Right atrium auricular region (tissue), 2 donors: ENCODE data around the gene PLAC8. TPM values are rescaled to one million over a fixed set of nuclear protein-coding genes. Genes with fewer than 3 reads are reported as not detected.
"Not testable (repeated sequence)": the region's sequence is repeated elsewhere in the genome, so short reads cannot be mapped to it uniquely, and the experiment has no call there.

Experiments
- DNase-seq: peaks from one replicate; pipeline ENCODE4 v3.0.0-alpha.2; 2019; ENCODE audit warnings: low spot score
- H3K27ac ChIP-seq, 2 donors: fragments of 200-600 bp; sonication (generic); 1 replicate in 1 of 2; 2 replicates in 1 of 2; pipeline ENCODE4 v1.5.1; 2016 to 2019
- H3K27me3 ChIP-seq, 2 donors: fragments of 200-600 bp; sonication (generic); one replicate each; pipeline versions ENCODE4 v1.5.1 to v1.6.0; 2017 to 2019
- H3K36me3 ChIP-seq: fragments of 200-600 bp; sonication (generic); one replicate; pipeline ENCODE4 v1.5.1; 2016
- H3K4me1 ChIP-seq, 2 donors: fragments of 200-600 bp; sonication (generic); one replicate each; pipeline versions ENCODE4 v1.5.1 to v1.6.0; 2017 to 2019
- H3K4me3 ChIP-seq, 2 donors: fragments of 200-600 bp; sonication (generic); 1 replicate in 1 of 2; 2 replicates in 1 of 2; pipeline ENCODE4 v1.5.1; 2017 to 2019; ENCODE audit warnings: mild to moderate bottlenecking in 1 of 2, moderate library complexity in 1 of 2
- H3K9me3 ChIP-seq, 2 donors: fragments of 200-600 bp; sonication (generic); one replicate each; pipeline ENCODE4 v1.5.1; 2019
- total RNA-seq, 2 donors: library from RNA; depleted of rRNA; stranded (reverse); fragments of >200 nt; gene quantifications; one replicate each; pipeline ENCODE4 v1.1.0, GENCODE V29; 2016
- TF ChIP-seq, protein P1 (sequence below), 2 donors: fragments of 200-600 bp; sonication (generic); IDR thresholded peaks; one replicate each; pipeline ENCODE4 v1.5.1; 2019; ENCODE audit warnings: antibody characterized with exemption in 2 of 2

The PLAC8 gene
- total RNA-seq, 2 donors from 2014 or later: 0.48 to 2.1 TPM

DNA sequence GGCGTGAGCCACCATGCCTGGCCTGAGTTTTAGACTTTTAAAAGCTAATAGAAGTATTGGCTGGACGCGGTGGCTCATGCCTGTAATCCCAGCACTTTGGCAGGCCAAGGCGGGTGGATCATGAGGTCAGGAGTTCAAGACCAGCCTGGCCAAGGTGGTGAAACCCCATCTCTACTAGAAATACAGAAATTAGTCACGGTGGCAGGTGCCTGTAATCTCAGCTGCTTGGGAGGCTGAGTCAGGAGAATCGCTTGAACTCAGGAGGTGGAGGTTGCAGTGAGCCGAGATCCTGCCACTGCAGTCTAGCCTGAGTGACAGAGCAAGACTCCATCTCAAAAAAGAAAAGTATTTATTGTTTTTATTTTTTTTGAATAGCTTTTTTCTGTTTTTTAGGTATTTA is 39.7 kb downstream of the PLAC8 start:
- not testable (repeated sequence) for H3K4me1 ChIP-seq, H3K4me3 ChIP-seq, DNase-seq, H3K27me3 ChIP-seq, H3K9me3 ChIP-seq, H3K27ac ChIP-seq
- peaks cover 44% of the 10 kb centered on the region for H3K36me3 ChIP-seq
- TF ChIP-seq, protein P1, sequence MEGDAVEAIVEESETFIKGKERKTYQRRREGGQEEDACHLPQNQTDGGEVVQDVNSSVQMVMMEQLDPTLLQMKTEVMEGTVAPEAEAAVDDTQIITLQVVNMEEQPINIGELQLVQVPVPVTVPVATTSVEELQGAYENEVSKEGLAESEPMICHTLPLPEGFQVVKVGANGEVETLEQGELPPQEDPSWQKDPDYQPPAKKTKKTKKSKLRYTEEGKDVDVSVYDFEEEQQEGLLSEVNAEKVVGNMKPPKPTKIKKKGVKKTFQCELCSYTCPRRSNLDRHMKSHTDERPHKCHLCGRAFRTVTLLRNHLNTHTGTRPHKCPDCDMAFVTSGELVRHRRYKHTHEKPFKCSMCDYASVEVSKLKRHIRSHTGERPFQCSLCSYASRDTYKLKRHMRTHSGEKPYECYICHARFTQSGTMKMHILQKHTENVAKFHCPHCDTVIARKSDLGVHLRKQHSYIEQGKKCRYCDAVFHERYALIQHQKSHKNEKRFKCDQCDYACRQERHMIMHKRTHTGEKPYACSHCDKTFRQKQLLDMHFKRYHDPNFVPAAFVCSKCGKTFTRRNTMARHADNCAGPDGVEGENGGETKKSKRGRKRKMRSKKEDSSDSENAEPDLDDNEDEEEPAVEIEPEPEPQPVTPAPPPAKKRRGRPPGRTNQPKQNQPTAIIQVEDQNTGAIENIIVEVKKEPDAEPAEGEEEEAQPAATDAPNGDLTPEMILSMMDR (IDR thresholded peaks at IDR 0.05): peak in 1 of 2 donors; percentile 0

DNA sequence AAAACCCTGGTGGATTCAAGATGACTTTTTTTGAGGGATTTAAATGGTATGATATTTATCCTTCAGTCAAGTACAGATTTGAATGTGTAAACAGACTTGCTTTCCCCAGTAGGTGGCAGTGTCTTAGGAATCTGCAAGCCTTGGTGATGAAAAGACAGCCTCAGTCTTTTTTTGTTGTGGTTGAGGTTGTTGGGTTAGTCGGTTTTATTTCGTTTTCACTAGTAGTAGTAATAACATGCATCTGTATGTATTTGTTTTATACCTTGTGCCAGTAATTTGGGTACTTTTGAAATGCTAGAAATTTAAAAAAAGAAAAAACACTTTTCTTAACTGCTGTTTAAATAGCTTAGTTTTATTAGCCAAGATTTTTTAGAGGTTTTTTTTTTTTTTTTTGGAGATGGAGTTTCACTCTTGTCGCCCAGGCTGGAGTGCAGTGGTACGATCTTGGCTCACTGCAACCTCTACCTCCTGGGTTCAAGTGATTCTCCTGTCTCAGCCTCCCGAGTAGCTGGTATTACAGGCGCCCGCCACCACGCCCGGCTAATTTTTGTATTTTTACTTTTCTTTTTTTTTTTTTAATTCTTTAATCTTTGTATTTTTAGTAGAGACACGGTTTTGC is 40.3 kb downstream of the PLAC8 start:
- Histone ChIP-seq H3K36me3 (peaks cover 50% of the 10 kb centered on the region), H3K27me3 (no peaks in the 10 kb centered on the region), H3K4me3 (no peak overlapping the region), H3K4me1 (no peaks in the 10 kb centered on the region), H3K27ac (no peak overlapping the region), H3K9me3 (no peaks in the 10 kb centered on the region)
- TF ChIP-seq, protein P1 (IDR thresholded peaks at IDR 0.05): peak; percentile 16 to 70
- DNase-seq: no peak

DNA sequence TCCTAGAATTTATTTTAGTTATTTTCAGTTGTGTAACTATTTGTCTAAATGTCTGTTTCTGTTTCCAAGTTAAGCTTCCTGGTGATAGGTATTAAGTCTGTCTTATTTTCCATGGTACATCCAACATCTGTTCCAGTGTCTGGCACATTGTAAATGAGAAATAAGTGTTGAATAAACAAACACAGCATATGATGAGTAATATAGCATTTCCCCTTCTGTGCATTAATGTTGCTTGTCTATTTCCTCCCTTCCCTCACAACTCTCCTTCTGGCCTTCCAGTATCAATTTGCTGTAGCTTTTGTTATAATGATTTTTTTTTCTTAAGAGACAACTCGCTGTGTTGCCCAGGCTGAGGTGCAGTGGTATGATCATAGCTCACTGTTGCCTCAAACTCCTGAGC is 43.4 kb downstream of the PLAC8 start:
- TF ChIP-seq, protein P1 (IDR thresholded peaks at IDR 0.05): no peak
- Histone ChIP-seq H3K27me3 (no peaks in the 10 kb centered on the region), H3K9me3 (no peaks in the 10 kb centered on the region), H3K27ac (no peak overlapping the region), H3K4me3 (no peak overlapping the region), H3K36me3 (peaks cover 68% of the 10 kb centered on the region), H3K4me1 (no peaks in the 10 kb centered on the region)
- DNase-seq: no peak

DNA sequence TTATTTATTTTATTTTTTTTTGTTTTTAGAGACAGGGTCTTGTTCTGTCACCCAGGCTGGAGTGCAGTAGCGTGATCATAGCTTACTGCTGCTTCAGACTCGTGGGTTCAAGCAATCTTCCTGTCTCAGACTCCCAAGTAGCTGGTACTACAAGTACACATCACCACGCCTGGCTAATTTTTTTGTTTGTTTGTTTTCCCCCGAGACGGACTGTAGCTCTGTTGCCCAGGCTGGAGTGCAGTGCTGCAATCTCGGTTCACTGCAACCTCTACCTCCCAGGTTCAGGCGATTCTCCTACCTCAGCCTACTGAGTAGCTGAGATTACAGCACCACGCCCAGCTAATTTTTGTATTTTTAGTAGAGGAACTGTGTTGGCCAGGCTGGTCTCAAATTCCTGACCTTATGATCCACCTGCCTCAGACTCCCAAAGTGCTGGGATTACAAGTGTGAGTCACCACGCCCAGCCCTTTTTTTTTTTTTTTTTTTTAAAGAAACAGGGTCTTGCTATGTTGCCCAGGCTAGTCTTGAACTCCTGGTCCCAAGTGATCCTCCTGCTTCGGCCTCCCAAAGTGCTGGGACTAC is 47.4 kb downstream of the PLAC8 start:
- no peak for DNase-seq
- Histone ChIP-seq H3K27me3 (no peaks in the 10 kb centered on the region), H3K4me1 (no peaks in the 10 kb centered on the region), H3K9me3 (no peaks in the 10 kb centered on the region), H3K36me3 (peaks cover 92% of the 10 kb centered on the region), H3K4me3 (no peak overlapping the region), H3K27ac (no peak overlapping the region)
- TF ChIP-seq, protein P1 (IDR thresholded peaks at IDR 0.05): no peak

DNA sequence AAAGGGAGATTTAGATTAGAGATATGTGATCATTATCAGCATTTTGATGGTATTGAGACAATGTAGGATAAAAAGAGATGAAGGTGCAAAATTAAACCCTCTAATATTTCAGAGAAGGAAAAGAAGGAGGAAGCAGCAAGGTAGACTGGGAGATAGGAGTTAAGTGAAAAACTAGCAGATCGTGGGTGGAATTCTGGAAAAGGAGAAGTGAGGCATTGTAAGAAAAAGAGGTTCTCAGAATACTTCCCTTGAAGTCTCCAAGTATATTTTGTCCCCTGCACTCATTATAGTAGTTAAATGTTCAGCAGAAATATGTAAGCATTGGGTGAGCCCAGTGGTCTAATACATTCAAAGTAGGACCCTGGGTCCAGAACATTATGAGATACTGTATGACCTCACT is 49.3 kb downstream of the PLAC8 start:
- H3K4me1 ChIP-seq: no peaks in the 10 kb centered on the region
- DNase-seq: no peak
- H3K36me3 ChIP-seq: peaks cover 91% of the 10 kb centered on the region
- H3K27ac ChIP-seq: no peak overlapping the region
- H3K4me3 ChIP-seq: no peak overlapping the region
- TF ChIP-seq, protein P1 (IDR thresholded peaks at IDR 0.05): no peak
- H3K9me3 ChIP-seq: no peaks in the 10 kb centered on the region
- no peaks in the 10 kb centered on the region for H3K27me3 ChIP-seq

DNA sequence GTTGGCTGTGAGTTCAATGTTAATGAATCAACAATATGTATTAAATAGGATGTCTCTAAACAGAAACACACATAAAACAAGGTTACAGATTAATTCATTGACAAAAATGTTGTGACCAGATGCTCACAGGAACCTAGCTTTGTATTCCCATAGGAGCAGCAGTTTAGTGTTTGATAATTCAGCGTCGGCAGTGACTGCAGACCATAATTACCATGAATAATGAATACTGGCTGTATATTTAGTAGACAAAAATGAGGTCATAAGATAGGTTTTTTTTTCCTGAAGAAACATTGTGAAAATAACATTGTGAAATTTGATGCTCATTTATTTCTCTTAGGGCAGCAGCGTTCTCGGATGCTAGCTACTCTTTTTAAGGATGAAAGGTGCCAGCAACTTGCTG is 51.8 kb downstream of the PLAC8 start:
- Histone ChIP-seq H3K27ac (no peak overlapping the region), H3K27me3 (no peaks in the 10 kb centered on the region), H3K4me1 (no peaks in the 10 kb centered on the region), H3K9me3 (no peaks in the 10 kb centered on the region), H3K36me3 (peaks cover 89% of the 10 kb centered on the region), H3K4me3 (no peak overlapping the region)
- TF ChIP-seq, protein P1 (IDR thresholded peaks at IDR 0.05): no peak
- no peak for DNase-seq
